Activated naive CD4-positive, alpha-beta T cell (primary cell): Measurements from ENCODE around the gene SPHK2.
"Not testable (repeated sequence)": the region's sequence is repeated elsewhere in the genome, so short reads cannot be mapped to it uniquely, and the experiment has no call there.

Experiments used
- DNase-seq, 4 experiments: peaks; one replicate each; lab custom pipeline; 2025; lab: John Stamatoyannopoulos, UW

SPHK2 gene

GRCh38 chr19:48636859-48637448 is 17.6 kb downstream of the SPHK2 start, which contains the start of gene DBP:
Gene DBP, minus strand, starts transcription at chr19:48637379. Its CDS starts 385 bp downstream, at chr19:48636994.
- DNase-seq: peak in 1 of 4 experiments; percentile 55

- peak; percentile 95 to 99 (median 97) for DNase-seq
Observed at GRCh38 chr19:48637449-48637947, 18.2 kb downstream of the SPHK2 start.

- peak; percentile 49 to 78 (median 68) for DNase-seq
Observed at GRCh38 chr19:48637948-48638830, 18.9 kb downstream of the SPHK2 start.

- DNase-seq: no peak
Observed at GRCh38 chr19:48638831-48639381, 19.6 kb downstream of the SPHK2 start.

GRCh38 chr19:48639483-48640375 is 20.4 kb downstream of the SPHK2 start:
- DNase-seq: no peak

GRCh38 chr19:48641850-48642249 is 22.5 kb downstream of the SPHK2 start:
- no peak for DNase-seq

GRCh38 chr19:48642862-48643261 is 23.6 kb downstream of the SPHK2 start:
- no peak for DNase-seq

- no peak for DNase-seq
Observed at GRCh38 chr19:48644355-48644754, 25.0 kb downstream of the SPHK2 start.

GRCh38 chr19:48644839-48645619 is 25.7 kb downstream of the SPHK2 start:
- peak in 3 of 4 experiments; percentile 44 to 61 (median 46) for DNase-seq

GRCh38 chr19:48645620-48646000 is 26.3 kb downstream of the SPHK2 start:
- DNase-seq: no peak

- peak; percentile 73 to 88 (median 82) for DNase-seq
Observed at GRCh38 chr19:48646001-48646721, 26.9 kb downstream of the SPHK2 start, which contains the start of gene CA11. Gene CA11, minus strand, starts transcription at chr19:48646187. Its CDS starts 555 bp downstream, at chr19:48645632.

GRCh38 chr19:48646722-48647216 is 27.5 kb downstream of the SPHK2 start:
- DNase-seq: no peak

- DNase-seq: no peak
Observed at GRCh38 chr19:48648134-48648533, 28.8 kb downstream of the SPHK2 start.

- DNase-seq: no peak
Observed at GRCh38 chr19:48650974-48651682, 31.8 kb downstream of the SPHK2 start.

GRCh38 chr19:48651683-48652048 is 32.4 kb downstream of the SPHK2 start:
- DNase-seq: no peak

GRCh38 chr19:48654299-48655059 is 35.2 kb downstream of the SPHK2 start:
- no peak for DNase-seq

- no peak for DNase-seq
Observed at GRCh38 chr19:48656840-48657474, 37.7 kb downstream of the SPHK2 start.

- not testable (repeated sequence) for DNase-seq
Observed at GRCh38 chr19:48657828-48658227, 38.5 kb downstream of the SPHK2 start.
